Measurements from ENCODE around the gene ZNF280D. TPM values are rescaled to one million over a fixed set of nuclear protein-coding genes. Genes with fewer than 3 reads are reported as not detected.

The ZNF280D gene
- total RNA-seq, 4 donors from 2014 or later: 22.4 to 79.2 (median 43.3) TPM

- H3K9me3 ChIP-seq: no peaks in the 10 kb centered on the region
- H3K36me3 ChIP-seq: peaks cover 0 to 6% (median 2%) of the 10 kb centered on the region in 4 donors
- no peak overlapping the region for H3K27ac ChIP-seq
- no peaks in the 10 kb centered on the region for H3K4me1 ChIP-seq
- intact Hi-C loops (cut with DNase I; ENCODE audit: low total_unique reads) (no loop called here), in situ Hi-C loops (cut with MboI; ENCODE audit: low pct_ligation_motif_present in 1 of 4, low pct_unique_long_range_greater_than_20kb in 1 of 4, low sequenced_read_pairs in 3 of 4) (no loop called here)
- DNase-seq: no peak
- no peaks in the 10 kb centered on the region for H3K27me3 ChIP-seq
- WGBS, 2 donors (ENCODE audit: low coverage in 1 of 2): 69 to 81% methylated on average over 3 of the region's 3 CpGs
- TF ChIP-seq CTCF (IDR thresholded peaks at IDR 0.05): no peak
- no peak for TF ChIP-seq EP300 (IDR thresholded peaks at IDR 0.05; ENCODE audit: low read depth)
- no peak for TF ChIP-seq POLR2AphosphoS5 (IDR thresholded peaks at IDR 0.05)
- no peak for TF ChIP-seq POLR2A (IDR thresholded peaks at IDR 0.05)
- H3K4me3 ChIP-seq: no peak overlapping the region
Measured at GRCh38 chr15:56693761-56694160, 39.5 kb downstream of the ZNF280D start.

DNA sequence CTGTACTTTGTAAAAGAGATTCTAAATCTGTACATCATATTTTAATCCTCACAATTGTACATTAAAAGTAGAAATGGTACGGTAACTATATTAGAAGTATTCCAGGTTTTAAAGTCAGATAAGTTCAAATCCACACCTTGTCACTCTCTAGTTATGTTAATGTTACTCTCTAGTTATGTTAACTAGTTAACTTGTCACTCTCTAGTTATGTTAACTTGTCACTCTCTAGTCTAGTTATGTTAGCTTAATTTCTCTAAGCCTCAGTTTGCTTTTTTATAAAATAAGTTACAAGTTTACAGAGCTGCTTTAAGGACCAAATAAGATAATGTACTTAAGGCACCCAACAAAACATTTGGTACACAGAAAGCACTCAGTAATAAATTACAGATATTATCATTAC is 42.6 kb downstream of the ZNF280D start:
- H3K4me3 ChIP-seq: no peak overlapping the region
- intact Hi-C loops (cut with DNase I; ENCODE audit: low total_unique reads): no loop called here
- WGBS, 2 donors (ENCODE audit: low coverage in 1 of 2): 98 to 100% methylated on average over 1 of the region's 1 CpG
- DNase-seq: no peak
- H3K36me3 ChIP-seq: peaks cover 0 to 10% (median 0%) of the 10 kb centered on the region in 4 donors
- H3K4me1 ChIP-seq: no peaks in the 10 kb centered on the region
- H3K9me3 ChIP-seq: no peaks in the 10 kb centered on the region
- H3K27me3 ChIP-seq: no peaks in the 10 kb centered on the region
- H3K27ac ChIP-seq: no peak overlapping the region
- in situ Hi-C loops (cut with MboI; ENCODE audit: low pct_ligation_motif_present in 1 of 4, low pct_unique_long_range_greater_than_20kb in 1 of 4, low sequenced_read_pairs in 3 of 4): no loop called here
- no peak for TF ChIP-seq CTCF (IDR thresholded peaks at IDR 0.05)
- no peak for TF ChIP-seq EP300 (IDR thresholded peaks at IDR 0.05; ENCODE audit: low read depth)
- TF ChIP-seq POLR2A (IDR thresholded peaks at IDR 0.05): no peak
- TF ChIP-seq POLR2AphosphoS5 (IDR thresholded peaks at IDR 0.05): no peak

DNA sequence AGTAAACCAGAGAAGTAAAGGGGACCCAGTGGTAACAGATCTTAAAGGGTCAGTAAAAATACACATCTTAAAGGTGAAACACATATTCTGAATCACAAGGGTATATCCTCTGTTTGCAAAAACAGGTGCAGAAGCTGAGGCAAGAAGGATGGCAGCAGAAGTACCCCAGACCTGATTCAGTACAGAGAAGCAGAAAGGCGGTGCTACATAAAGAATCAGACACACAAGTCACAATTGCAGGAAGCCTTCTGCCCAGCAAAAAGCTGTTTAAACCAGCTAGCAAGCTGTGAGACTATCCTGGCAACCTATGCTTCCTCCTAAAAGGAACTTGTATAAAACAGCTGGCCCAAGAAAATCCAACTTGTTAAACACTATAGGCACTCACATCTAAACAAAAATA is 49.4 kb downstream of the ZNF280D start:
- H3K27me3 ChIP-seq: no peaks in the 10 kb centered on the region
- TF ChIP-seq EP300 (IDR thresholded peaks at IDR 0.05; ENCODE audit: low read depth): no peak
- no peak for TF ChIP-seq POLR2AphosphoS5 (IDR thresholded peaks at IDR 0.05)
- no peak for TF ChIP-seq POLR2A (IDR thresholded peaks at IDR 0.05)
- no peak for TF ChIP-seq CTCF (IDR thresholded peaks at IDR 0.05)
- no peak overlapping the region for H3K4me3 ChIP-seq
- no peaks in the 10 kb centered on the region for H3K9me3 ChIP-seq
- intact Hi-C loops (cut with DNase I; ENCODE audit: low total_unique reads) (no loop called here), in situ Hi-C loops (cut with MboI; ENCODE audit: low pct_ligation_motif_present in 1 of 4, low pct_unique_long_range_greater_than_20kb in 1 of 4, low sequenced_read_pairs in 3 of 4) (no loop called here)
- no peak for DNase-seq
- H3K4me1 ChIP-seq: peaks cover 0 to 8% (median 2%) of the 10 kb centered on the region in 4 donors
- no peak overlapping the region for H3K27ac ChIP-seq
- H3K36me3 ChIP-seq: peaks cover 0 to 14% (median 3%) of the 10 kb centered on the region in 4 donors
- WGBS, 2 donors (ENCODE audit: low coverage in 1 of 2): 91 to 100% methylated on average over 1 of the region's 1 CpG

DNA sequence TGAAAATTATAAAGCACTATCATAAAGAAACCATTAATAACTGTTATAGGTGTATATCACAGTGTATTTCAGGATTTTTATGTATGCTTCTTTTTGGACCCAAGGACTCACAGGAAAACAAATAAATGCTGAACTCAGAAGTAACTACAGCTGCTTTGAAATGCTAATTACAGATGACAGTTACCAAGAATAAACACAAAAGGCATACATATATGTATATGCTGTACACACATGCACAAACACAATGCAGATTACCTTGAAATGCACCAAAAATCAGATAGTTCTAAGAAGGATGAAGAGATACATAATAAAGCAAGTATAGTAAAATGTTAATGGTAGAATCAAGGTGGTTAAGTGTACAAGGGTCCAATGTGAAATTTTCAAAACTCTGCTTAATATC is 52.2 kb downstream of the ZNF280D start:
- H3K27ac ChIP-seq: no peak overlapping the region
- H3K36me3 ChIP-seq: peaks cover 0 to 22% (median 10%) of the 10 kb centered on the region in 4 donors
- DNase-seq: no peak
- no peak for TF ChIP-seq CTCF (IDR thresholded peaks at IDR 0.05)
- no peak for TF ChIP-seq POLR2A (IDR thresholded peaks at IDR 0.05)
- TF ChIP-seq EP300 (IDR thresholded peaks at IDR 0.05; ENCODE audit: low read depth): no peak
- TF ChIP-seq POLR2AphosphoS5 (IDR thresholded peaks at IDR 0.05): no peak
- H3K9me3 ChIP-seq: no peaks in the 10 kb centered on the region
- intact Hi-C loops (cut with DNase I; ENCODE audit: low total_unique reads) (no loop called here), in situ Hi-C loops (cut with MboI; ENCODE audit: low pct_ligation_motif_present in 1 of 4, low pct_unique_long_range_greater_than_20kb in 1 of 4, low sequenced_read_pairs in 3 of 4) (no loop called here)
- H3K4me1 ChIP-seq: peaks cover 0 to 8% (median 2%) of the 10 kb centered on the region in 4 donors
- H3K4me3 ChIP-seq: no peak overlapping the region
- H3K27me3 ChIP-seq: no peaks in the 10 kb centered on the region

All from transverse colon (tissue), 4 donors.